COLO668 (cell line): Measurements from ENCODE around the gene PPP6C.

Source experiments
- DNase-seq: peaks from one replicate; lab custom pipeline; 2025; ENCODE audit not compliant: unreplicated experiment; lab: John Stamatoyannopoulos, UW

The PPP6C gene

GRCh38 chr9:125099816-125100215 lies 89.8 kb downstream of the PPP6C start:
- no peak for DNase-seq
